ENCODE measurements around the gene PRKG1.
"Not testable (repeated sequence)": the region's sequence is repeated elsewhere in the genome, so short reads cannot be mapped to it uniquely, and the experiment has no call there.

PRKG1 gene

DNA sequence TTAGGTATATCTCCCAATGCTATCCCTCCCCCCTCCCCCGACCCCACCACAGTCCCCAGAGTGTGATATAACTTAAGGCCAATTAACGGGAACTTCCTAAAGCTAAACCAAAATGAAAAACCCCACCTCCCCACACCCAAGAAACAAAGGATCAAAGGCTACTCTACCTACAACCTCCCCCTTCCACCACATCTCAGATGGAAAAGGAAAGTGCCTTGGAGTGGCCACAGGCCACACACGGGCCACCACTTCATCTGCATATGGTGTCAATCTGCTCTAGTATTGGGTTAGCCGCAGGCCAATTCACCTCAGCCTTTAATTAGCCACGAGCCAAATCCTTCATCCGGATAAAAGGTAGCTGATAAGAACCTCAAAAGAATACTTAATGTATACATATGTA, 605.6 kb downstream of the PRKG1 start:
- Histone ChIP-seq H3K79me2 (ENCODE audit: insufficient read depth, low read length) (no peaks in the 10 kb centered on the region), H3K36me3 (ENCODE audit: insufficient read depth, low read length) (no peaks in the 10 kb centered on the region), H3K4me3 (ENCODE audit: low read depth in 1 of 2, low read length in 2 of 2) (no peak overlapping the region), H4K20me1 (ENCODE audit: insufficient read depth, low read length) (no peaks in the 10 kb centered on the region), H3K4me1 (ENCODE audit: insufficient read depth, low read length) (no peaks in the 10 kb centered on the region), H3K4me2 (ENCODE audit: insufficient read depth, low read length) (no peak overlapping the region), H3K27me3 (ENCODE audit: insufficient read depth, low read length, poor library complexity) (no peaks in the 10 kb centered on the region), H3K9ac (ENCODE audit: low read depth, low read length) (no peak overlapping the region), H2AFZ (ENCODE audit: low read depth, low read length) (no peak overlapping the region), H3K9me3 (ENCODE audit: insufficient read depth, low read length, severe bottlenecking) (no peaks in the 10 kb centered on the region), H3K27ac (ENCODE audit: low read length) (no peak overlapping the region)
- ATAC-seq (ENCODE audit: insufficient read depth, low read depth): no peak
- no peak for DNase-seq
- TF ChIP-seq CTCF (IDR thresholded peaks at IDR 0.05; ENCODE audit: borderline replicate concordance, extremely low read depth, low read length, poor library complexity, severe bottlenecking) (no peak), EZH2 (IDR thresholded peaks at IDR 0.05; ENCODE audit: borderline replicate concordance, low read depth, low read length, severe bottlenecking) (no peak)

- Histone ChIP-seq H2AFZ (ENCODE audit: low read depth, low read length) (no peak overlapping the region), H3K27me3 (ENCODE audit: insufficient read depth, low read length, poor library complexity) (no peaks in the 10 kb centered on the region), H3K79me2 (ENCODE audit: insufficient read depth, low read length) (no peaks in the 10 kb centered on the region), H3K9me3 (ENCODE audit: insufficient read depth, low read length, severe bottlenecking) (no peaks in the 10 kb centered on the region), H3K27ac (ENCODE audit: low read length) (no peak overlapping the region), H4K20me1 (ENCODE audit: insufficient read depth, low read length) (no peaks in the 10 kb centered on the region), H3K4me1 (ENCODE audit: insufficient read depth, low read length) (no peaks in the 10 kb centered on the region), H3K4me2 (ENCODE audit: insufficient read depth, low read length) (no peak overlapping the region), H3K4me3 (ENCODE audit: low read depth in 1 of 2, low read length in 2 of 2) (no peak overlapping the region), H3K36me3 (ENCODE audit: insufficient read depth, low read length) (no peaks in the 10 kb centered on the region), H3K9ac (ENCODE audit: low read depth, low read length) (no peak overlapping the region)
- ATAC-seq (ENCODE audit: insufficient read depth, low read depth): no peak
- DNase-seq: no peak
- TF ChIP-seq CTCF (IDR thresholded peaks at IDR 0.05; ENCODE audit: borderline replicate concordance, extremely low read depth, low read length, poor library complexity, severe bottlenecking) (no peak), EZH2 (IDR thresholded peaks at IDR 0.05; ENCODE audit: borderline replicate concordance, low read depth, low read length, severe bottlenecking) (no peak)
These were observed 608.9 kb downstream of the PRKG1 start for GRCh38 chr10:51683031-51683691.

GRCh38 chr10:51685768-51686167, 611.5 kb downstream of the PRKG1 start:
- Histone ChIP-seq H3K27me3 (ENCODE audit: insufficient read depth, low read length, poor library complexity) (no peaks in the 10 kb centered on the region), H3K9me3 (ENCODE audit: insufficient read depth, low read length, severe bottlenecking) (no peaks in the 10 kb centered on the region), H3K36me3 (ENCODE audit: insufficient read depth, low read length) (no peaks in the 10 kb centered on the region), H2AFZ (ENCODE audit: low read depth, low read length) (no peak overlapping the region), H3K9ac (ENCODE audit: low read depth, low read length) (no peak overlapping the region), H3K27ac (ENCODE audit: low read length) (no peak overlapping the region), H3K4me2 (ENCODE audit: insufficient read depth, low read length) (no peak overlapping the region), H3K79me2 (ENCODE audit: insufficient read depth, low read length) (no peaks in the 10 kb centered on the region), H3K4me1 (ENCODE audit: insufficient read depth, low read length) (no peaks in the 10 kb centered on the region), H4K20me1 (ENCODE audit: insufficient read depth, low read length) (no peaks in the 10 kb centered on the region), H3K4me3 (ENCODE audit: low read depth in 1 of 2, low read length in 2 of 2) (no peak overlapping the region)
- DNase-seq: no peak
- TF ChIP-seq CTCF (IDR thresholded peaks at IDR 0.05; ENCODE audit: borderline replicate concordance, extremely low read depth, low read length, poor library complexity, severe bottlenecking): no peak
- ATAC-seq (ENCODE audit: insufficient read depth, low read depth): no peak

- Histone ChIP-seq H3K4me1 (ENCODE audit: insufficient read depth, low read length) (no peaks in the 10 kb centered on the region), H3K4me3 (ENCODE audit: low read depth in 1 of 2, low read length in 2 of 2) (no peak overlapping the region), H4K20me1 (ENCODE audit: insufficient read depth, low read length) (no peaks in the 10 kb centered on the region), H3K9me3 (ENCODE audit: insufficient read depth, low read length, severe bottlenecking) (no peaks in the 10 kb centered on the region), H3K9ac (ENCODE audit: low read depth, low read length) (no peak overlapping the region), H3K27me3 (ENCODE audit: insufficient read depth, low read length, poor library complexity) (no peaks in the 10 kb centered on the region), H3K79me2 (ENCODE audit: insufficient read depth, low read length) (no peaks in the 10 kb centered on the region), H2AFZ (ENCODE audit: low read depth, low read length) (no peak overlapping the region), H3K4me2 (ENCODE audit: insufficient read depth, low read length) (no peak overlapping the region), H3K27ac (ENCODE audit: low read length) (no peak overlapping the region), H3K36me3 (ENCODE audit: insufficient read depth, low read length) (no peaks in the 10 kb centered on the region)
- no peak for TF ChIP-seq EZH2 (IDR thresholded peaks at IDR 0.05; ENCODE audit: borderline replicate concordance, low read depth, low read length, severe bottlenecking)
- no peak for TF ChIP-seq CTCF (IDR thresholded peaks at IDR 0.05; ENCODE audit: borderline replicate concordance, extremely low read depth, low read length, poor library complexity, severe bottlenecking)
- no peak for DNase-seq
- no peak for ATAC-seq (ENCODE audit: insufficient read depth, low read depth)
These were observed 613.0 kb downstream of the PRKG1 start for GRCh38 chr10:51687296-51687695.

- not testable (repeated sequence) for H3K27me3 ChIP-seq (ENCODE audit: insufficient read depth, low read length, poor library complexity); H3K4me3 ChIP-seq (ENCODE audit: low read depth in 1 of 2, low read length in 2 of 2); H3K4me2 ChIP-seq (ENCODE audit: insufficient read depth, low read length); DNase-seq; H4K20me1 ChIP-seq (ENCODE audit: insufficient read depth, low read length); H2AFZ ChIP-seq (ENCODE audit: low read depth, low read length); H3K36me3 ChIP-seq (ENCODE audit: insufficient read depth, low read length); H3K4me1 ChIP-seq (ENCODE audit: insufficient read depth, low read length); H3K27ac ChIP-seq (ENCODE audit: low read length); H3K79me2 ChIP-seq (ENCODE audit: insufficient read depth, low read length); ATAC-seq (ENCODE audit: insufficient read depth, low read depth); H3K9ac ChIP-seq (ENCODE audit: low read depth, low read length); H3K9me3 ChIP-seq (ENCODE audit: insufficient read depth, low read length, severe bottlenecking)
These were observed 614.5 kb downstream of the PRKG1 start for GRCh38 chr10:51688826-51689225.
